ENCODE results near the gene TMEM150A. TPM values are rescaled to one million over a fixed set of nuclear protein-coding genes. Genes with fewer than 3 reads are reported as not detected.
A peak's percentile ranks its signal among the peaks of the same experiment; 100 is the strongest.

TMEM150A gene
- total and polyA plus RNA-seq, 2 of the 13 experiments (the other 11 are each of a cell fraction or from before 2014, with no cell fraction given), result 30.1 to 70.4 TPM

GRCh38 chr2:85583667-85584353, 18.7 kb downstream of the TMEM150A start (continued):
- TF ChIP-seq TFDP1 (CRISPR knock-in tag; IDR thresholded peaks at IDR 0.05; ENCODE audit: borderline replicate concordance), result 0 out of 2 replicates have a peak, but pooled peaks have one; percentile 31
- 0 out of 2 replicates have a peak, but pooled peaks have one; percentile 12 for TF ChIP-seq ZNF101 (CRISPR knock-in tag; IDR thresholded peaks at IDR 0.05; ENCODE audit: borderline replicate concordance, low read depth)
- 0 out of 2 replicates have a peak, but pooled peaks have one; percentile 48 for TF ChIP-seq SOX5 (CRISPR knock-in tag; IDR thresholded peaks at IDR 0.05; ENCODE audit: borderline replicate concordance)
- 0 out of 2 replicates have a peak, but pooled peaks have one; percentile 56 for TF ChIP-seq THAP8 (CRISPR knock-in tag; IDR thresholded peaks at IDR 0.05; ENCODE audit: borderline replicate concordance)
- no peak for TF ChIP-seq NFKBIZ (CRISPR knock-in tag; IDR thresholded peaks at IDR 0.05)
- peak; percentile 28; the same call in 1 of the 2 replicates for TF ChIP-seq MED1 (CRISPR knock-in tag; IDR thresholded peaks at IDR 0.05)
- TF ChIP-seq PAXIP1 (CRISPR knock-in tag; conservative IDR thresholded peaks at IDR 0.05), result peak; percentile 49; the same call in 1 of the 2 replicates
- no peak for TF ChIP-seq SIN3B (IDR thresholded peaks at IDR 0.05; ENCODE audit: low read length)
- no peak for TF ChIP-seq KDM5B (CRISPR knock-in tag; IDR thresholded peaks at IDR 0.05; ENCODE audit: borderline replicate concordance)
- TF ChIP-seq PITX1 (CRISPR knock-in tag; IDR thresholded peaks at IDR 0.05), result 0 out of 2 replicates have a peak, but pooled peaks have one; percentile 20
- no peak for TF ChIP-seq NFAT5 (CRISPR knock-in tag; IDR thresholded peaks at IDR 0.05)
- no peak for TF ChIP-seq ZNF660 (CRISPR knock-in tag; IDR thresholded peaks at IDR 0.05; ENCODE audit: borderline replicate concordance, low read depth)
- 0 out of 2 replicates have a peak, but pooled peaks have one; percentile 1 for TF ChIP-seq THAP7 (CRISPR knock-in tag; IDR thresholded peaks at IDR 0.05)
- no peak for TF ChIP-seq ARID2 (CRISPR knock-in tag; IDR thresholded peaks at IDR 0.05; ENCODE audit: borderline replicate concordance)
- TF ChIP-seq TBL1XR1 (IDR thresholded peaks at IDR 0.05; ENCODE audit: borderline replicate concordance, low read length, partially characterized antibody), result no peak
- no peak for TF ChIP-seq RXRB (CRISPR knock-in tag; IDR thresholded peaks at IDR 0.05; ENCODE audit: borderline replicate concordance)
- TF ChIP-seq PPARG (CRISPR knock-in tag; conservative IDR thresholded peaks at IDR 0.05), result 0 out of 2 replicates have a peak, but pooled peaks have one; percentile 17
